Measurements from ENCODE around the gene TOMT.
A peak's percentile ranks its signal among the peaks of the same experiment; 100 is the strongest.

TOMT gene

GRCh38 chr11:72080326-72081183 is 25.2 kb upstream of the TOMT start, which contains the start of the genes LRRC51 and NUMA1:
Gene LRRC51 (plus strand): TSS chr11:72080850. CDS start chr11:72089084, 8,234 bp downstream.
Gene NUMA1 (minus strand): TSS chr11:72080542. CDS start chr11:72035943, 44,599 bp downstream.
- intact Hi-C loops (cut with micrococcal nuclease), result no loop called here

GRCh38 chr11:72081184-72081644 is 24.5 kb upstream of the TOMT start:
- H3K4me1 Mint-ChIP-seq (ENCODE audit: low read depth), result peaks cover 72% of the 10 kb centered on the region

More at GRCh38 chr11:72080326-72081183, 25.2 kb upstream of the TOMT start, which contains the start of the genes LRRC51 and NUMA1:
- no peaks in the 10 kb centered on the region for H3K27me3 Mint-ChIP-seq
- H3K9me3 Mint-ChIP-seq, result no peaks in the 10 kb centered on the region
- H3K4me1 Mint-ChIP-seq (ENCODE audit: low read depth), result peaks cover 72% of the 10 kb centered on the region
- H3K36me3 Mint-ChIP-seq (ENCODE audit: low read depth), result peaks cover 17% of the 10 kb centered on the region
- peak within 1 kb of the TSS; percentile 98 for H3K4me3 Mint-ChIP-seq
- peak within 1 kb of the TSS; percentile 96 for H3K27ac Mint-ChIP-seq

GRCh38 chr11:72081821-72082453 is 23.8 kb upstream of the TOMT start:
- intact Hi-C loops (cut with micrococcal nuclease), result no loop called here
- Mint-ChIP-seq H3K36me3 (ENCODE audit: low read depth) (peaks cover 26% of the 10 kb centered on the region), H3K4me3 (peak overlapping the region; percentile 27), H3K27ac (peak overlapping the region; percentile 96), H3K27me3 (no peaks in the 10 kb centered on the region), H3K4me1 (ENCODE audit: low read depth) (peaks cover 67% of the 10 kb centered on the region), H3K9me3 (no peaks in the 10 kb centered on the region)

More at GRCh38 chr11:72081184-72081644, 24.5 kb upstream of the TOMT start:
- H3K4me3 Mint-ChIP-seq, result peak overlapping the region; percentile 98
- H3K27ac Mint-ChIP-seq, result peak overlapping the region; percentile 96
- intact Hi-C loops (cut with micrococcal nuclease), result no loop called here
- H3K9me3 Mint-ChIP-seq, result no peaks in the 10 kb centered on the region
- H3K27me3 Mint-ChIP-seq, result no peaks in the 10 kb centered on the region
- peaks cover 23% of the 10 kb centered on the region for H3K36me3 Mint-ChIP-seq (ENCODE audit: low read depth)

- Mint-ChIP-seq H3K9me3 (no peaks in the 10 kb centered on the region), H3K27me3 (no peaks in the 10 kb centered on the region), H3K4me3 (no peak overlapping the region), H3K27ac (peak overlapping the region; percentile 96), H3K4me1 (ENCODE audit: low read depth) (peaks cover 65% of the 10 kb centered on the region), H3K36me3 (ENCODE audit: low read depth) (peaks cover 39% of the 10 kb centered on the region)
- intact Hi-C loops (cut with micrococcal nuclease), result no loop called here
Measured at GRCh38 chr11:72083414-72083813, 22.3 kb upstream of the TOMT start.

GRCh38 chr11:72084076-72084475 is 21.6 kb upstream of the TOMT start:
- no peaks in the 10 kb centered on the region for H3K9me3 Mint-ChIP-seq
- peaks cover 46% of the 10 kb centered on the region for H3K36me3 Mint-ChIP-seq (ENCODE audit: low read depth)
- H3K4me1 Mint-ChIP-seq (ENCODE audit: low read depth), result peaks cover 59% of the 10 kb centered on the region
- intact Hi-C loops (cut with micrococcal nuclease), result no loop called here
- H3K27me3 Mint-ChIP-seq, result no peaks in the 10 kb centered on the region
- peak overlapping the region; percentile 96 for H3K27ac Mint-ChIP-seq
- no peak overlapping the region for H3K4me3 Mint-ChIP-seq

- Mint-ChIP-seq H3K36me3 (ENCODE audit: low read depth) (peaks cover 55% of the 10 kb centered on the region), H3K4me1 (ENCODE audit: low read depth) (peaks cover 50% of the 10 kb centered on the region), H3K27ac (no peak overlapping the region), H3K9me3 (no peaks in the 10 kb centered on the region), H3K27me3 (no peaks in the 10 kb centered on the region), H3K4me3 (no peak overlapping the region)
- intact Hi-C loops (cut with micrococcal nuclease), result no loop called here
Measured at GRCh38 chr11:72084965-72085364, 20.8 kb upstream of the TOMT start.

GRCh38 chr11:72085621-72086351 is 19.9 kb upstream of the TOMT start:
- H3K9me3 Mint-ChIP-seq, result no peaks in the 10 kb centered on the region
- peaks cover 43% of the 10 kb centered on the region for H3K4me1 Mint-ChIP-seq (ENCODE audit: low read depth)
- peaks cover 51% of the 10 kb centered on the region for H3K36me3 Mint-ChIP-seq (ENCODE audit: low read depth)
- intact Hi-C loops (cut with micrococcal nuclease), result no loop called here
- no peak overlapping the region for H3K4me3 Mint-ChIP-seq
- H3K27ac Mint-ChIP-seq, result no peak overlapping the region
- no peaks in the 10 kb centered on the region for H3K27me3 Mint-ChIP-seq

GRCh38 chr11:72088076-72088808 is 17.5 kb upstream of the TOMT start:
- Mint-ChIP-seq H3K9me3 (no peaks in the 10 kb centered on the region), H3K4me1 (ENCODE audit: low read depth) (peaks cover 42% of the 10 kb centered on the region), H3K36me3 (ENCODE audit: low read depth) (peaks cover 64% of the 10 kb centered on the region), H3K27ac (no peak overlapping the region), H3K4me3 (no peak overlapping the region), H3K27me3 (no peaks in the 10 kb centered on the region)
- intact Hi-C loops (cut with micrococcal nuclease), result no loop called here

- intact Hi-C loops (cut with micrococcal nuclease), result loop anchor here (1.0 to 5.0 kb wide), 4 partner anchors 49 to 114 kb away; no protein-coding TSS in a partner anchor
- Mint-ChIP-seq H3K36me3 (ENCODE audit: low read depth) (peaks cover 77% of the 10 kb centered on the region), H3K4me3 (no peak overlapping the region)
Measured at GRCh38 chr11:72091292-72091691, 14.4 kb upstream of the TOMT start.

GRCh38 chr11:72098741-72099140 is 7.0 kb upstream of the TOMT start:
- Mint-ChIP-seq H3K4me1 (ENCODE audit: low read depth) (peaks cover 55% of the 10 kb centered on the region), H3K36me3 (ENCODE audit: low read depth) (peaks cover 96% of the 10 kb centered on the region), H3K27ac (peak overlapping the region; percentile 92), H3K4me3 (no peak overlapping the region), H3K9me3 (no peaks in the 10 kb centered on the region), H3K27me3 (no peaks in the 10 kb centered on the region)
- intact Hi-C loops (cut with micrococcal nuclease), result no loop called here

More at GRCh38 chr11:72091292-72091691, 14.4 kb upstream of the TOMT start:
- peaks cover 31% of the 10 kb centered on the region for H3K4me1 Mint-ChIP-seq (ENCODE audit: low read depth)
- H3K27ac Mint-ChIP-seq, result peak overlapping the region; percentile 79
- no peaks in the 10 kb centered on the region for H3K9me3 Mint-ChIP-seq
- H3K27me3 Mint-ChIP-seq, result no peaks in the 10 kb centered on the region

GRCh38 chr11:72100009-72100408 is 5.7 kb upstream of the TOMT start:
- peaks cover 63% of the 10 kb centered on the region for H3K4me1 Mint-ChIP-seq (ENCODE audit: low read depth)
- peaks cover 5% of the 10 kb centered on the region for H3K9me3 Mint-ChIP-seq
- H3K27ac Mint-ChIP-seq, result peak overlapping the region; percentile 92
- H3K27me3 Mint-ChIP-seq, result no peaks in the 10 kb centered on the region
- H3K4me3 Mint-ChIP-seq, result peak overlapping the region; percentile 96
- peaks cover 94% of the 10 kb centered on the region for H3K36me3 Mint-ChIP-seq (ENCODE audit: low read depth)
- intact Hi-C loops (cut with micrococcal nuclease), result loop anchor here (5.0 kb wide), 1 partner anchor 122 kb away; the partner anchor contains the start of gene INPPL1

GRCh38 chr11:72100462-72100861 is 5.3 kb upstream of the TOMT start:
- Mint-ChIP-seq H3K36me3 (ENCODE audit: low read depth) (peaks cover 94% of the 10 kb centered on the region), H3K27me3 (no peaks in the 10 kb centered on the region), H3K27ac (peak overlapping the region; percentile 92), H3K4me3 (peak overlapping the region; percentile 96), H3K4me1 (ENCODE audit: low read depth) (peaks cover 63% of the 10 kb centered on the region), H3K9me3 (peaks cover 5% of the 10 kb centered on the region)
- intact Hi-C loops (cut with micrococcal nuclease), result loop anchor here (5.0 kb wide), 1 partner anchor 122 kb away; the partner anchor contains the start of gene INPPL1

- Mint-ChIP-seq H3K9me3 (peaks cover 5% of the 10 kb centered on the region), H3K4me1 (ENCODE audit: low read depth) (peaks cover 63% of the 10 kb centered on the region), H3K36me3 (ENCODE audit: low read depth) (peaks cover 86% of the 10 kb centered on the region), H3K27me3 (no peaks in the 10 kb centered on the region), H3K27ac (peak overlapping the region; percentile 92), H3K4me3 (peak overlapping the region; percentile 96)
- intact Hi-C loops (cut with micrococcal nuclease), result loop anchor here (2.0 to 5.0 kb wide), 2 partner anchors 43 to 120 kb away; partner anchors contain the start of gene INPPL1
Measured at GRCh38 chr11:72102162-72102561, 3.6 kb upstream of the TOMT start.

Measured in dendritic cell treated with granulocyte-macrophage colony-stimulating factor and Interleukin-4, amounts not matched to agents 40 ng/mL and 50 ng/mL, for 4 days (primary cell).